Lower leg skin (tissue), 4 donors: ENCODE measurements around the gene TWIST2. TPM values are rescaled to one million over a fixed set of nuclear protein-coding genes. Genes with fewer than 3 reads are reported as not detected.

Source experiments
- DNase-seq, 2 donors: peaks; one replicate each; pipeline ENCODE4 v3.0.0-alpha.2; 2019; ENCODE audit warnings: low spot score in 2 of 2
- H3K4me3 ChIP-seq: fragments of 200-600 bp; sonication (generic); 2 replicates; pipeline ENCODE4 v1.5.1; 2017; ENCODE audit warnings: mild to moderate bottlenecking, low read depth; ENCODE audit not compliant: poor library complexity, severe bottlenecking
- POLR2A ChIP-seq, 2 donors: fragments of 450-650 bp; IDR thresholded peaks; one replicate each; pipeline ENCODE4 v1.6.1; 2016 to 2017; ENCODE audit warnings: antibody characterized with exemption in 2 of 2, mild to moderate bottlenecking in 1 of 2, moderate library complexity in 1 of 2
- WGBS, 2 donors: methylation state at CpG; one replicate each; pipeline ENCODE4 v1.1.5; 2018; 5-methylcytosine and 5-hydroxymethylcytosine counted together
- intact Hi-C: fragments of 100-400 bp; cut with DNase I; formaldehyde crosslinking; loops from one replicate; pipeline ENCODE4 v1.15.0; 2023; ENCODE audit warnings: low total_unique reads
- total RNA-seq, 4 donors: library from RNA; depleted of rRNA; stranded (reverse); fragments of >200 nt; gene quantifications; one replicate each; pipeline ENCODE4 v1.1.0, GENCODE V29; 2016
- TF ChIP-seq, protein P1 (sequence below), 3 donors: fragments of 450-650 bp; IDR thresholded peaks; one replicate each; pipeline ENCODE4 v1.5.1; 2016; ENCODE audit warnings: antibody characterized with exemption in 3 of 3, mild to moderate bottlenecking in 3 of 3, moderate library complexity in 2 of 3

TWIST2 gene
- total RNA-seq, 4 donors from 2014 or later, result 36.5 to 47.8 (median 38.5) TPM

GRCh38 chr2:238947920-238948710 is 100.2 kb downstream of the TWIST2 start:
- intact Hi-C loops, result no loop called here
- 39 to 44% methylated on average over 10 of the region's 10 CpGs for WGBS, 2 donors
- no peak for TF ChIP-seq POLR2A (IDR thresholded peaks at IDR 0.05)
- TF ChIP-seq, protein P1, sequence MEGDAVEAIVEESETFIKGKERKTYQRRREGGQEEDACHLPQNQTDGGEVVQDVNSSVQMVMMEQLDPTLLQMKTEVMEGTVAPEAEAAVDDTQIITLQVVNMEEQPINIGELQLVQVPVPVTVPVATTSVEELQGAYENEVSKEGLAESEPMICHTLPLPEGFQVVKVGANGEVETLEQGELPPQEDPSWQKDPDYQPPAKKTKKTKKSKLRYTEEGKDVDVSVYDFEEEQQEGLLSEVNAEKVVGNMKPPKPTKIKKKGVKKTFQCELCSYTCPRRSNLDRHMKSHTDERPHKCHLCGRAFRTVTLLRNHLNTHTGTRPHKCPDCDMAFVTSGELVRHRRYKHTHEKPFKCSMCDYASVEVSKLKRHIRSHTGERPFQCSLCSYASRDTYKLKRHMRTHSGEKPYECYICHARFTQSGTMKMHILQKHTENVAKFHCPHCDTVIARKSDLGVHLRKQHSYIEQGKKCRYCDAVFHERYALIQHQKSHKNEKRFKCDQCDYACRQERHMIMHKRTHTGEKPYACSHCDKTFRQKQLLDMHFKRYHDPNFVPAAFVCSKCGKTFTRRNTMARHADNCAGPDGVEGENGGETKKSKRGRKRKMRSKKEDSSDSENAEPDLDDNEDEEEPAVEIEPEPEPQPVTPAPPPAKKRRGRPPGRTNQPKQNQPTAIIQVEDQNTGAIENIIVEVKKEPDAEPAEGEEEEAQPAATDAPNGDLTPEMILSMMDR (IDR thresholded peaks at IDR 0.05), result no peak
- peak; percentile 53 to 91 for DNase-seq
- no peak overlapping the region for H3K4me3 ChIP-seq

GRCh38 chr2:238948765-238949641 is 101.1 kb downstream of the TWIST2 start:
- no peak overlapping the region for H3K4me3 ChIP-seq
- intact Hi-C loops, result no loop called here
- 77 to 80% methylated on average over 7 of the region's 7 CpGs for WGBS, 2 donors
- TF ChIP-seq POLR2A (IDR thresholded peaks at IDR 0.05), result no peak
- TF ChIP-seq, protein P1 (IDR thresholded peaks at IDR 0.05), result no peak
- peak in 1 of 2 donors; percentile 63 for DNase-seq

GRCh38 chr2:238949710-238950345 is 101.9 kb downstream of the TWIST2 start:
- WGBS, 2 donors, result 82 to 83% methylated on average over 8 to 10 of the region's 10 CpGs
- intact Hi-C loops, result no loop called here
- TF ChIP-seq, protein P1 (IDR thresholded peaks at IDR 0.05), result no peak
- TF ChIP-seq POLR2A (IDR thresholded peaks at IDR 0.05), result no peak
- peak in 1 of 2 donors; percentile 83 for DNase-seq
- no peak overlapping the region for H3K4me3 ChIP-seq

GRCh38 chr2:238950551-238950950 is 102.7 kb downstream of the TWIST2 start:
- H3K4me3 ChIP-seq, result no peak overlapping the region
- peak in 1 of 2 donors; percentile 79 for DNase-seq
- intact Hi-C loops, result no loop called here
- 88 to 98% methylated on average over 11 to 12 of the region's 13 CpGs for WGBS, 2 donors
- TF ChIP-seq POLR2A (IDR thresholded peaks at IDR 0.05), result no peak
- TF ChIP-seq, protein P1 (IDR thresholded peaks at IDR 0.05), result no peak

GRCh38 chr2:238952261-238952919 is 104.5 kb downstream of the TWIST2 start:
- TF ChIP-seq, protein P1 (IDR thresholded peaks at IDR 0.05), result no peak
- no peak for TF ChIP-seq POLR2A (IDR thresholded peaks at IDR 0.05)
- 61 to 72% methylated on average over 5 of the region's 5 CpGs for WGBS, 2 donors
- no peak for DNase-seq
- no peak overlapping the region for H3K4me3 ChIP-seq
- intact Hi-C loops, result no loop called here
